Lung microvascular endothelial cell (primary cell): ENCODE measurements around the gene RFX7. TPM values are rescaled to one million over a fixed set of nuclear protein-coding genes. Genes with fewer than 3 reads are reported as not detected.
A peak's percentile ranks its signal among the peaks of the same experiment; 100 is the strongest.

ENCODE experiments used
- DNase-seq, 2 donors: peaks; one replicate each; pipeline versions ENCODE4 v3.0.0 to v3.0.0-alpha.2; 2010; ENCODE audit warnings: low read depth in 2 of 2
- total RNA-seq: library from RNA; depleted of rRNA; stranded (reverse); fragments of >200 nt; gene quantifications from 2 replicates; pipeline ENCODE4 v1.2.1, GENCODE V29; 2014

Gene RFX7
- total RNA-seq, 1 donor from 2014 or later: 2.2 TPM

DNA sequence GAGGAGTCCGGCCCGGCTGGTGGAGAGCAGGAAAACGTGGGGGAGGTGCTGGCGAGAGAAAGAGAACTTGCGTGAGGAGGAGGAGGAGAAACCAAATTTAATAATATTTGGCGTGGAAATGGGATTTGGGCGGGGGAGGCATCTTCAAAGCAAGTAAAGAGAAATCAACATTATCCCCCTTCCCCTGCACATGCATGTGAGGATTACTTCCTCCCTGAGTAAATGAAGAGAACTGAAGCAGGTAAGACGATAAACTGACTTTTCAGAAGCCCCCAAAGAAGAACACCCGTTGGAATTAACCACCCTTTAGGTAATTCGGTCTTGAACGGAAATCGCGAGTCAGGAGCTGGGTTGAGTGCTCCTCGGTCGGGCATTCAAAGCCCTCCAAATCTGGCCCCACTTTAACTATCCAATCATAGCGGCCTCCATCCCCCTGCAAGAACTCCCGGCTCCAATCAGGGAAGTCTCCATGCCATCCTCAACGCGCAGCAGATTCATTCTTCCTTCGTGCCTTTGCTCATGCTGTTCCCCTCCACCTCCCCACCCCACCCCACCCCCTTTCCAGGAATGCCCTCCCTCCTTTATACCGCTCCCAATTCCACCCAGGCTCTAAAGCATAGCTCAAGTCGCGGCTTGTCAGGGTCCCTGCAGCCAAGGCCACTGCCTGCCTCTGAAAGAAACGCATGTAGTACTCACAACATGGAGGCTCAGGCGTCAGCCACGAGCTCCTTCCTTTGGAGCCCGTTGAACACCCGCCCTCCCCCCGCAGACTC lies 545 bp upstream of the RFX7 start:
- DNase-seq: peak; percentile 44 to 63

- DNase-seq: peak in 1 of 2 donors; percentile 6
Observed at GRCh38 chr15:56242576-56243162, 1.0 kb downstream of the RFX7 start.

- peak; percentile 11 to 29 for DNase-seq
Observed at GRCh38 chr15:56241374-56242105, 2.1 kb downstream of the RFX7 start.

DNA sequence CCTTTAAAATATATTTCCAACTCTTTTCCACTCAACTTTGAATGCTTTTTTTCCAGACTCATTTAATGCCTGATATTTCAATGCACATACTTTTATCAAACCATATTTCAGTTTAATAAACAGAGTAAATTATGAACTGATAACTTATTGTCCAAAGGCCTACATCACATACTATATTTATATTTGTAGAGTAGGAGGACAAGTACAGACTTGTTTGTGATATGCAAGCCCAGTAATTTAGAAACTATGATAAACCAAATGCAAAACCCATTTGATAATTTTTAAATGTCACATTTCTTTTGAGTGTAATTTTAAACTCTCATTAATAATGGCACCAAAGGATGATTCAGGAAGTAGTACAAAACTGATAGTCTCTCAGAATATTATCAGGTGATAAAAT lies 3.3 kb downstream of the RFX7 start:
- no peak for DNase-seq

DNA sequence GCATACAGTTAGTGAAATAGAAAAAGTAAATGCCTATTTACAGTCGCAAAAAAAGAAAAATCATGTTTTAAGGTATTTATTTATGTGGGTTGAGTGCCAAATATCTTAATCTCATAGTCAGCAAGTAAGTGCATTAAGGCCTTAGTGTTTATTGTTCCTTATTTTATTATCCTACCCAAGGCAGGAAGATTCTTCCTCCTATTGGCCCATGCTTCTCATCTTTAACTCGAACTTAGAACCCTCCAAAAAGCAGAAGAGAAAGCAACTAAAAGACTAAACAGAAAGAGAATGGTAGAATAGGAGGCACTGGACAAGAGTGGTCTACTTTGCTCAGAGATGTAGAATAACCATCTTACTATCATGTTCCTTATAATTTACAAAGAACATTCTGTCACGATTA lies 7.5 kb downstream of the RFX7 start:
- DNase-seq: no peak

- no peak for DNase-seq
Observed at GRCh38 chr15:56234804-56235203, 8.9 kb downstream of the RFX7 start.

DNA sequence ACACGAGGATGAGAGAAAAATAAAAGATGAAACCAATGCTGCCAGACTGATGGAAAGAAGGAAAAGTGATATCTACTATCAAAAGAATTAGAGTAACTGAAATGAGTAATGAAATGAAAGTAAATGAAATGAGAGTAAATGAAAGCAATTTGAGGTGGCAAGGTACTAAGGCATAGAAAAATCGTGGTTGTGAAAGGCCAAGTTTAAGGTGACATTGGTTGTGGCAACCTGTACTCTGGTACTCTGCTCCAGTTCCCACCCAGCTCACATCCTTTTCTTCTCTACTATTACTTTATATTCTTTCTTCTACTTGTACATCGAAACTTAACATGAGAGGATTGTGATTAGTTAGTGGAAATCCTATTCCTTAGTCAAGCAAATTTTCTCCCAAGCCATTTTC lies 10.1 kb downstream of the RFX7 start:
- no peak for DNase-seq

DNA sequence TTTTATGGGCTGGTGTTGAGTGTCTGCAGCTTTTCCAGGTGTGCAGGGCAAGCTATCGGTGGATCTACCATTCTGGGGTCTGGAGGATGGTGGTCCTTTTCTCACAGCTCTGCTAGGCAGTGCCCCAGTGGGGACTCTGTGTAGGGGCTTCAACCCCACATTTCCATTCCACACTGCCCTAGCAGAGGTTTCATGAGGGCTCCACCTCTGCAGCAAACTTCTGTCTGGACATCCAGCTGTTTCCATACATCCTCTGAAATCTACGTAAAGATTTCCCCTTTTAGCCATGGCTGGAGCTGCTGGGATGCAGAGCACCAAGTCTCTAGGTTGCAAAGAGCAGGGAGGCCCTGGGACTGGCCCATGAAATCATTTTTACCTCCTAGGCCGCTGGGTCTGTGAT lies 11.6 kb downstream of the RFX7 start:
- no peak for DNase-seq

- DNase-seq: no peak
Observed at GRCh38 chr15:56228854-56229253, 14.8 kb downstream of the RFX7 start.

GRCh38 chr15:56228352-56228751 lies 15.3 kb downstream of the RFX7 start:
- no peak for DNase-seq

DNA sequence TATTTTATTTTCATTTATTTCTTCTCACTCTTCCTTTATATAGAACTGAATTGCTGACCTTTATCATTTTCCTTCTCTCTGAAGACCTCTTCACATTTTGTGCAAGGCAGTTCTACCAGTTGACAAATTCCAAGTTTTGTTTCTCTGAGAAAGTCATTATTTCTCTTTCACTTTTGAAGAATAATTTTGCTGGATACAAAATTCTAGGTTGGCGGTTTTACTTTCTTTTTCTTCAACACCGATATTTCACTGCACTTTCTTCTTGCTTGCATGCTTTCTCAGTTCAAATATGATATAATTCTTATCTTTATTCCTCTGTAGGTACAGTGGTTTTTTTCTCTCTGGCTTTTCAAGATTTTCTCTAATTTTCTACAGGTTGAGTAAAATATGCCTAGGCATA lies 15.9 kb downstream of the RFX7 start:
- no peak for DNase-seq

DNA sequence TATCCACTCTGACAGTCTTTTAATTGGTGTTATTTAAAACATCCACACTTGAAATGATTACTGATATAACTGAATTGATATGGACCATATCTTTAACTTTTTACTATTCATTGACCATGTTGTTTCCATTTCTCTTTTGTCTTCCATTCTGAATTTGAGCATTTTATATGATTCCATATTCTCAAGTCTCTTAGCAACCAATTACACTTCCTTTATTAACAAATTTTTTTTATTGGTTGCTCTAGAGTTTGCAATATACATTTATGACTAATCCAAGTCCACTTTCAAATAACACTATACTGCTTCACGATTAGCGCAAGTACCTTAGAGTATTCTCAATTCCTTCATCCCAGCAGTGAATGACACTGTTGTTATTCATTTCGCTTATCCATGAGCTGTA lies 16.4 kb downstream of the RFX7 start:
- no peak for DNase-seq

GRCh38 chr15:56225520-56225919 lies 18.2 kb downstream of the RFX7 start:
- no peak for DNase-seq

- no peak for DNase-seq
Observed at GRCh38 chr15:56222302-56222701, 21.4 kb downstream of the RFX7 start.

- no peak for DNase-seq
Observed at GRCh38 chr15:56217341-56217740, 26.3 kb downstream of the RFX7 start.

- peak in 1 of 2 donors; percentile 4 for DNase-seq
Observed at GRCh38 chr15:56215769-56216168, 27.9 kb downstream of the RFX7 start.

DNA sequence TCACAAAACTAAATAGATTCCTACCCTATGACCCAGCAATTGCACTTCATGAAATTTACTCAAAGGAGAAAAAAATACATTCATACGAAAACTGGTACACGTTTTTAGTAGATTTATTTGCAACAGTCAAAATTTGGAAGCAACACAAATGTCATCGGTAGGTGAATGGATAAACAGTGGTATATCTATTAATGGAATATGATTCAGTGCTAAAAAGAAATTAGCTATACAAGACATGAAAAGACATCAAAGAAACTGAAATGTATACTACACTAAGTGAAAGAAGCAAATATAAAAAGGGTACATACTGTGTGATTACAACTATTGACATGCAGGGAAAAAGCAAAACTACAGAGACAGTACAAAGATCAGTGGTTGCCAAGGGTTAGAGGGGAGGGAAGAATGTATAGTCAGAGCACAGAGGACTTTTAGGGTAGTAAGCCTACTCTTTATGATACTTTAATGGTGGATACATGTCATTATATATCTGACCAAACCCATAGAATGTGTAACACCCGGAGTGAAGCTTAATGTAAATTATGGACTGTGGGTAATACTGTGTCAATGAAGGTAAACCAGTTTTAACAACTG lies 31.6 kb downstream of the RFX7 start:
- no peak for DNase-seq

- no peak for DNase-seq
Observed at GRCh38 chr15:56211064-56211463, 32.6 kb downstream of the RFX7 start.

GRCh38 chr15:56208641-56209155 lies 35.0 kb downstream of the RFX7 start:
- DNase-seq: no peak

DNA sequence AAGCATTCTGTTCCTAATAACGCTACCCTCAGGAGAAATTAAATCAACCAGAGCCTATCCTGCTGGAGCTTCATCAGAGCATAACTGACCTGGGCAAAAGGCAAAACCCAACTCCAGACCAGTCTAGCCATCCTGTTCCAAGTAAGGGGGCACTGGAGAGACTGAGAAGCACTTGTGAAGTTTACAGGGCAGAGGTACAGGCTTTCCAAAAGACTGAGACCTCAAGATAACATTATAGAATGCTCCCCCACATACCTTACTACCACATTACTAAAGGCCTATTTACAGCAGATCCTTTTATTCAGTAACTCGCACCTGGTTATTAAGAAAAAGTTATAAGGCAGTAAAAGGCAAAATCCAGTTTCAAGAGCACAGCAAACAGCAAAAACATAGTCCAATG lies 35.5 kb downstream of the RFX7 start:
- DNase-seq: no peak

DNA sequence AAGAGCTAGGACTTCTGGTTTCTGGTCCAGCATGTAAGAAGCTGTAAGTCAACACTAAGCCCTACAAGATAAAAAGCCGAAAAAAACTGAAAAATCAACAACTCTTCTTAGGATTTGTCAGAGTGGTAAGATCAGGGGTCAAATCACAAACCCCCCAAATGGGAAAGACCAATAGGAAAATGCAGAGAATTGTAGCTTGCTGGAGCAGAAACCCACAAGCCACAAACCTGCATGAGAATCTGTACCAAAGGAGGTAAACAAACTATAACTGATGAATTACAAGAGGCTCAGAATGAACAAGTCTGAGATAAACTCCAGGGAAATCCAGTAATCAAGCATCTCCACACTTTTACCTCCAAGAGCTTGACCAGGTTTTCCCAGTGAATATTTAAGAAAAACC lies 36.0 kb downstream of the RFX7 start:
- DNase-seq: no peak

DNA sequence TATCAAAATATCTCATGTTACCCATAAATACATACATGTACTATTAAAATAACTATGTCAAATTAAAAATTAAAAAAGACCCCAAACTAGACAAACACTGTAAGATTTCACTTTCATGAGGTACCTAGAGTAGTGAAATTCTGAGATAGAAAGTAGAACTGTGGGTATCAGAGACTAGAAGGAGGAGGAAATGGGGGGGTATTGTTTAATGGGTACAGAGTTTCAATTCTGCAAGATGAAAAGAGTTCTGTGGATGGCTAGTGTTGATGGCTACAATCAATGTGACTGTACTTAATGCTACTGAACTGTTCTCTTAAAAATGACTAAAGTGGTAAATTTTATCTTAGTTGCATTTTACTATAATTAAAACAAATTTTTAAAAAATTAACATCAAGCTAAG lies 36.6 kb downstream of the RFX7 start:
- no peak for DNase-seq
